Midbrain (tissue), 1 donor: ENCODE measurements around the gene ITIH6.
"Not testable (repeated sequence)": the region's sequence is repeated elsewhere in the genome, so short reads cannot be mapped to it uniquely, and the experiment has no call there.

Source experiments
- DNase-seq: peaks from one replicate; lab custom pipeline; 2025; lab: John Stamatoyannopoulos, UW

ITIH6 gene

GRCh38 chrX:54798137-54798536 lies at the start of gene ITIH6:
Gene ITIH6 (minus strand): TSS chrX:54798255. CDS start chrX:54798210, 45 bp downstream.
- DNase-seq: no peak

- DNase-seq: not testable (repeated sequence)
These were observed 49.6 kb upstream of the ITIH6 start for GRCh38 chrX:54847700-54848099.

DNA sequence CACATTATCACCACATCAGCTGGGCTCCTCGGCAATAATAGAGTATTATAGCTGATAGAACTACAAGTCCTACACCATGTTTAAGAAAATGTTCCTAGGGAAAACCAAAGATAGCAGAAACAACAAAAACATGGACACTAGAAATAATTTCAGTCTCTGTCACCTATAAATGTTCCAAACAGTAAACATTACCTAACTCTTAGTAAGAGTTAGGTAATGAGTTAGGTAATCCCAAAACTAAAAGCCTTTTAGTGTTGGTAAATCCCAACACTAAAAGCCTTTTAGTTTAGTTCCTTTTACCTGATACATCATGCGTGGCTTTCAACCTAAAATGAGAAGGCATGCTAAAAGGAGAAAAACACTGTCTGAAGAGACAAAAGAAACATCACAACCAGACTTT lies 45.0 kb upstream of the ITIH6 start:
- no peak for DNase-seq

GRCh38 chrX:54842607-54843006 lies 44.6 kb upstream of the ITIH6 start:
- no peak for DNase-seq

GRCh38 chrX:54841184-54841874 lies 43.3 kb upstream of the ITIH6 start:
- DNase-seq: not testable (repeated sequence)

DNA sequence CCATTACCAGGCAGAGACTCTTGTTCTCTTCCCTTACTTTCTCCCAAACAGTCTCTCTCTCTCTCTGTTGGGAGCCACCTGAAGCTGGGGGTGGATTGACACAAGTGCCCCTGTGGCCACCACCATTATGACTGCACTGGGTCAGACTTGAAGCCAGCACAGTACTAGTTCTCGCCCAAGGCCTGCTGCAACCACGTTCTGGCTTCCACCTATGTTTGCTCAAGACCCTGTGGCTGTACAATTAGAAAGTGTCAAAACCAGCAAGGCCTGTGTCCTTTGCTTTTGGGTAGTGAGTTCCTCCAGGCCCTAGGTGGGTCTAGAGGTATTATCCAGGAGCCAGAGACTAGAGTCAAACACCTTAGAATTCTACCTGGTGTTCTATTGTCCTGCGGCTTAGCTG lies 40.5 kb upstream of the ITIH6 start:
- DNase-seq: no peak

GRCh38 chrX:54826598-54826997 lies 28.5 kb upstream of the ITIH6 start:
- no peak for DNase-seq

DNA sequence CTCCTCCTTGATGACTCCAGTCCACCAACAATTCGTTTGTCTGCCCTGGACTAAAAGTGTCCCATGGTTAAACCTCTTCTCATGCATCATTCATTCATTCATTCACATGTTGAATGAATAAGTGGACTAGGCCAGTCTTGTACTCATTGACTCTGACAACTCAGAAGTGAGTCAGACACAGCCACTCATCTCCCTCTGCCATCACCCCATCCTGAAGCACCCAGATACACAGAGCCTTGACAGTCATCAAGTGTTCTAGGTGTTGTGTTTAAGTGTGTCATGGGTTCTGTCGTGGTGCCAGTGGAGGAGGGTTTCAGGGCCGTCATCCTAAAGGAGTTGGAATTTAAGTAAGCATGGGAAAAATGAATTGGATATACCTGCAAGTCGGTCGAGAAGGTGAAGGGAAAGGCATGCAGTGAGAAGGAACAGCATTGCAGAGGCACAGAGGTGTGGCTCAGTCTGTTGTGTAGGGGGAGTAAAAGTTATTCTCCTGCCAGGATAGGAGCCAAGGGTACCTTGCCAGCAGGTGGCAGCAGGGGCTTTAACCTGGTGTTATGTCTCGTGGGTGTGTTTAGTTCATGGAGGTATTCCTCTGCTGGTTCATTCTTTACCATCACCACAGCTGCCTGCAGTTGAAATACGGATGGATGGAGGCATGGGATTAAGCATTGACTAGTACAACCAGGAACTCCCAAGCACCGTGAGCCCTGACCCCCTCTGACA lies 27.8 kb upstream of the ITIH6 start:
- no peak for DNase-seq

GRCh38 chrX:54824722-54825121 lies 26.7 kb upstream of the ITIH6 start:
- no peak for DNase-seq

GRCh38 chrX:54824195-54824594 lies 26.1 kb upstream of the ITIH6 start:
- DNase-seq: no peak

DNA sequence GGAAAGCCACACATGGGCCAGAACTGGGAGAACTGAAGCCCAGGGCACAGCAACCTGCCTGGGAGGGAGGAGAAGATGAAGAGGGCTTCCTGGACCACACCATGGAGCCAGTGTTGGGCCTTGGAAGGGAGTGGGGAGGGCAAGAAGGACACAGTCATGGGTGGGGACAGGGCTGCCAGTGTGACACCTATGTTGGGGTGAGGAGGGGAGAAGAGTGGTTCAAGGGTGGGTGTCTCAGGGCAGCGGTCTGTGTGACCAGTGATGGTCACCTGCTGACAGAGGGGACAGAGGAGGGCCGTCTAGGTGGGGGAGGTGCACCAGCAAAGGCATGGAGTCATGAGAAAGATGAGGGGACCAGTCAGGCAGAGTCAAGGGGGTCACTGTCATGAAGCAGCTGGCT lies 23.3 kb upstream of the ITIH6 start:
- DNase-seq: no peak

DNA sequence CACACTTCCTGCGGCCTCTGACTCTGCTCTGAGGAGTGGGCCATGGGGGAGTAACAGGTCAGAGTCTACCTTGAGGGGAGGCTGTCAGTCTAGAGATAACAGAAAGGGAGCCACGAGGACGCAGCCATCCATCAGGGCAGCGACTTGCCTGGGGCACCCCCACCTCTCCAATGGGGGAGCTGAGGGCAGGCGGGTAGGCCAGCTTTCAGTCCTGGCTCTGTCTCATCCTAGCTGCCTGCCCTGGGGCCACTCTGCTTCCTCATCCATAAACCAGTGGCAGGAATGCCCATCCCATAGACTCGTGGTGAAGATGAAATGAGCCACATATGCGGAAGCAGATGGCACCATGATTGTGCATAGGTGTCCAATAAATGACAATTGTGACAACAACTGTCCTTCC lies 22.7 kb upstream of the ITIH6 start:
- no peak for DNase-seq

GRCh38 chrX:54819201-54819600 lies 21.1 kb upstream of the ITIH6 start:
- no peak for DNase-seq

DNA sequence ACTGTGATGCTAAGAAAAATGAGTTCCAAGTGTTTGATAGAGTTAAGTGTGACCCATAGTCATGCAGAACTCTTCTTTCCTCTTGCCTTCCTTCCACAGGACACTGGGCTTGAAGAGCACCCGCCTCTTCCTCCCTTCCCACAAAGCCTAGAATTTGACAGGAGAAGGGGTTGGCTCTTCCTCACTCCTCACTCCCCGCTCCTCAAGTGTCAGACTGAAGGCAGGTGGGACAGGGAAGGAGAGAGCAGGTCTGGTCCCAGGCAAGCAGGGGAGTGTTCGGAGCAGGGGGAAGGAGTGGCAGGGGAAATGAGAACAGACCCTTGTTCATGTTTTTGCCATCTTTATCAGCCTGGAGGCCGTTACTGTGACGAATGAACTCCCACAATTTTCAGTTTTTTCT lies 20.2 kb upstream of the ITIH6 start:
- no peak for DNase-seq

DNA sequence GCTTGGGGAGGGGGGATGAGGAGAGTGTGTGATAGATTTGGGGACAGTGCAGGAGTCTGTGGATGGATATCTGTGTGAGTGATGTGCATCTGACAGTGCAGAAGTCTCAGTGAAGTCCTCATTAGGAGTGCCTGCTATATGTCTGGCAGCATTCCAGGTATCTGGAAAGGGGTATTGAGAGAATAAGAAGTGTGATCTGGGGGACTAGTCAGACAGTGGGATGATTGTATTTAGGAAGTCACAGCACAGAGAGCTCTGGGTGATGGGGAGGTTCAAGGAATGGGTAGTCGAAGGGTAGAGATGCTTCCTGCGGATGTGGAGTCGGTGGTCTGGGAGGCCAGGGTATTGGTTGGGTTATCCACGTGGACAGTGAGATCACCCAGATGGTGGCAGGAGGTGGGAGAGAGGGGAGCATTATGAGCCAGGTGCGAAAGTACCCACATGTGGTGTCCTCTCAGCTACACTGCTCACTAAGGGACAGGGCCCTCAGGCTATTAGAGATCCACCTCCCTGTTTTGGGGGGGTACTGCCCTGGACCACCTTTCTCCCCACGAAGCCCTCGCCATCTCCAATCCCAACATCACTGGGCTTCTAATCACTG lies 19.3 kb upstream of the ITIH6 start:
- no peak for DNase-seq

GRCh38 chrX:54812306-54812705 lies 14.3 kb upstream of the ITIH6 start:
- no peak for DNase-seq

DNA sequence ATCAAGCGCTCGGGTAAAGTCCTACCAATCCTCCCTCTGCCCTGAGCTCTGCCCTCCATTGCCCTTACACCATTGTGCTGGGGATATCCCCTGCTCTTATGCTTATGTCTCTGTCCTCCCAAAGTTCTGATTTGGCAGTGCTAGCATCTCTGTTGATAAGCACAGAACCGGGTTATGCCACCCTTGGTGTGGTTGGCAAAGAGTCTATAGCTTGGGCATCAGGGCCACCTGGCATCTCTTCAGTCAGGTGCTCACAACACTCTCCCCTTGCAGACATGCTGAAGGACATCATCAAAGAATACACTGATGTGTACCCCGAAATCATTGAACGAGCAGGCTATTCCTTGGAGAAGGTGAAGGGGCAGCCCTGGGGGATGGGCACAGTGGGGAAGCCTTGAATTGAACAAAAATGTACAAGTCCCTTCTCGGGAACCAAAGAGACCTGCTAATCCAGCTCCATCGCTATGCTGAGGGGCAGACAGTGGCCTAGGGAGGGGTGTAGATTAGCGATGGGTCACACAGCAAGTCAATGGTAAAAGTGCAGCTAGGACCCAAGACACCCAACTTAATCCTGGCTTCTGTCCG lies 13.3 kb upstream of the ITIH6 start:
- no peak for DNase-seq

DNA sequence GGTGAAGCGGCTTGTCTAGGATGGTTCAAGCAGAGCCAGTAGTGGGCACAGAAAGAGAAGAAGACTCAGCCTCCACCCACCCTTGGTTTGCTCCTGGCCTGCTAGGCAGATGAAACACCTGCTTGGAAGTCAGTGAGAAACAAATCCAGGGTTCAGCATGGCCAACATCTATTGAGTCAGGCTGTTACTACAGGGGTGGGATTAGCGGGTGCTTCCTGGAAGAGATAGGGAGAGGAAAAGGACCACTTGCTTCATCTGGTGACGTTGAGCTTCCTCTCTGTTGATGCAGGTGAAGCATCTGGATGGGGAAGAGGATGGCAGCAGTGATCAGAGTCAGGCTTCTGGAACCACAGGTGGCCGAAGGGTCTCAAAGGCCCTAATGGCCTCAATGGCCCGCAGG lies 12.5 kb upstream of the ITIH6 start:
- no peak for DNase-seq

GRCh38 chrX:54808605-54809483 lies 10.8 kb upstream of the ITIH6 start:
- peak; percentile 85 for DNase-seq

DNA sequence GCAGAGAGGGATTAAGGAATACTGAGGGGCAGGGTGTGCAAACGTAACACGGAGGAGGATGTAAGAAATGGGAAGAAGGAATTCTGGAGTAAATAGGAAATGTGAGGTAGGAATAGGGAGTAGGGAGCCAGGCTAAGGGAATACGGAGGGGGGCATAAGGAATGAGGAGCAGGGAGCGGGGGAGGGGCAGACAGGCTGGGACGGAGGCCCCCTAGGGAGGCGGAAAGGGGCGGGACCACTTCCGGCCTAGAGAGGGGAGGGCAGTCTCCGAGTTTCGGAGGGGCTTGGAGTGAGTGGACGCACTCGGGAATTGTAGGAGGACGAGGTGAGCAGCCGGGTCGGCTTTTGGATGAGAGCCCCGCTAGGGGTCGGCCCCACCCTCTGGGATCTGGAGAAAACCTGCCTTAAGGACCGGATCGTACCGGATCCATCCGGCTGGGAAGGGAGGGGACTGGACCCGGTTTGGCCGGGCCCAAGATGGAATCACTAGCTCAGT lies 10.1 kb upstream of the ITIH6 start:
- DNase-seq: peak; percentile 72

DNA sequence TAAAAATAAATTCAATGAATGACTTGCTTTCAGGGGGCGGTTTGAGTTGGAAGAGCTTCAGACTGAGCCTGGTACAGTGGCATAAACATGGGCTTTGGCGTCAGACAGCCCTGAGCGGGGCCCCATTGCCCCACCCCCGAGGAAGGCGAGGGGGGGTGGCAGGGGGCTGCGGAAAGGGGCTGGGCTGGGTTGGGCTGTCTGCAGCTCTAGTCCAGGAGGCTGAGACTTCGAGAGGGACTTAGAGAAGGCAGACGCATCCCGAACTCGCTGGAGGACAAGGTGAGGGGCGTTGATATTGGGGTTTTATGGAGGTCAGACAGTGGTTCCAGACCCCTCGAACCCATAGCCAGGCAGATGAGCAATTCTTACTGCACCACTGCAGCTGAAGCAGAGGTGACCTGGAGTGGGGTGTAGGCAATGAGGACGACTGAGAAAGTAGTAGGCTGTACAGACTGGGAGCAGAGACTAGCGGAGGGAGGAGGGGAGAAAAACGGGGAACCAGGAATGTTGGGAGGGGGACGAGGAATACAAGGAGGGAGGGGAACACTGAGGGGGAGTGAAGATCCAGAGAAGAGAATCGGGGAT lies 9.6 kb upstream of the ITIH6 start, which contains the start of gene MAGED2:
TSS of gene MAGED2 (plus strand) at position 222 of the 585 bp plus-strand sequence. CDS start 1,587 bp downstream, outside the sequence.
- peak; percentile 43 for DNase-seq
